Endothelial cell of umbilical vein (primary cell): ENCODE data around the gene VPS13A.

Experiments
- EZH2 ChIP-seq: IDR thresholded peaks from 2 replicates; pipeline ENCODE4 v1.6.1; 2012; ENCODE audit warnings: borderline replicate concordance, low read depth, mild to moderate bottlenecking, moderate library complexity, low read length, inconsistent platforms; ENCODE audit not compliant: severe bottlenecking
- FOS ChIP-seq: IDR thresholded peaks from 2 replicates; pipeline ENCODE4 v1.6.1; 2011; ENCODE audit warnings: mild to moderate bottlenecking, low read length, moderate library complexity, borderline replicate concordance; ENCODE audit not compliant: insufficient read depth
- JUN ChIP-seq: IDR thresholded peaks from 2 replicates; pipeline ENCODE4 v1.6.1; 2011; ENCODE audit warnings: borderline replicate concordance, low read depth; ENCODE audit not compliant: insufficient read length, insufficient read depth
- MYC ChIP-seq: IDR thresholded peaks from one replicate; pipeline ENCODE4 v1.6.1; 2011; ENCODE audit warnings: mild to moderate bottlenecking, low read depth, low read length
- POLR2A ChIP-seq: IDR thresholded peaks from 2 replicates; pipeline ENCODE4 v1.6.1; 2012; ENCODE audit warnings: low read depth, mild to moderate bottlenecking, control low read depth, low read length
- POLR2AphosphoS5 ChIP-seq: IDR thresholded peaks from 2 replicates; pipeline ENCODE4 v1.6.1; 2012; ENCODE audit warnings: low read depth, mild to moderate bottlenecking, control low read depth, low read length, moderate library complexity; ENCODE audit not compliant: insufficient read depth
- TF ChIP-seq, protein P1 (sequence below), 2 donors: IDR thresholded peaks; 1 replicate in 1 of 2; 2 replicates in 1 of 2; pipeline ENCODE4 v1.5.1; 2011; ENCODE audit warnings: low read length in 2 of 2, mild to moderate bottlenecking in 2 of 2, moderate library complexity in 2 of 2, control low read depth in 1 of 2, inconsistent platforms in 1 of 2, low read depth in 1 of 2; ENCODE audit not compliant: insufficient read depth in 1 of 2; ENCODE audit errors: extremely low read depth in 1 of 2
- TF ChIP-seq, protein P2 (sequence below): IDR thresholded peaks from 2 replicates; pipeline ENCODE4 v1.6.1; 2011; ENCODE audit not compliant: insufficient read depth, insufficient read length

DNA sequence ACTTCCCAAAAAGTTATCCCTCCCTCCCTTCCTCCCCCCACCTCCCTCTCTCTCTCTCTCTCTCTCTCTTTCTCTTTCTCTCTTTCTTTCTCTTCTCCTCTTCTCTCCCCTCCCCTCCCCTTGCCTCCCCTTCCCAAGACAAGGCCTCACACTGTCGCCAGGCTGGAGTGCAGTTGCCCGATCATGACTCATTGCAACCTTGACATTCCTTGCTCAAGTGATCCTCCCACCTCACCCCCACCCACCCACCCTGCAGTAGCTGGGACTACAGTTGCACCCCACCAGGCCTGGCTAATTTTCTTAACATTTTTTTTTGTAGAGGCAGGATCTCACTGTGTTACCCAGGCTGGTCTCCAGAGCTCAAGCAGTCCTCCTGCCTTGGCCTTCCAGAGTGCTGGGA, 32.8 kb downstream of the VPS13A start:
- TF ChIP-seq, protein P1, sequence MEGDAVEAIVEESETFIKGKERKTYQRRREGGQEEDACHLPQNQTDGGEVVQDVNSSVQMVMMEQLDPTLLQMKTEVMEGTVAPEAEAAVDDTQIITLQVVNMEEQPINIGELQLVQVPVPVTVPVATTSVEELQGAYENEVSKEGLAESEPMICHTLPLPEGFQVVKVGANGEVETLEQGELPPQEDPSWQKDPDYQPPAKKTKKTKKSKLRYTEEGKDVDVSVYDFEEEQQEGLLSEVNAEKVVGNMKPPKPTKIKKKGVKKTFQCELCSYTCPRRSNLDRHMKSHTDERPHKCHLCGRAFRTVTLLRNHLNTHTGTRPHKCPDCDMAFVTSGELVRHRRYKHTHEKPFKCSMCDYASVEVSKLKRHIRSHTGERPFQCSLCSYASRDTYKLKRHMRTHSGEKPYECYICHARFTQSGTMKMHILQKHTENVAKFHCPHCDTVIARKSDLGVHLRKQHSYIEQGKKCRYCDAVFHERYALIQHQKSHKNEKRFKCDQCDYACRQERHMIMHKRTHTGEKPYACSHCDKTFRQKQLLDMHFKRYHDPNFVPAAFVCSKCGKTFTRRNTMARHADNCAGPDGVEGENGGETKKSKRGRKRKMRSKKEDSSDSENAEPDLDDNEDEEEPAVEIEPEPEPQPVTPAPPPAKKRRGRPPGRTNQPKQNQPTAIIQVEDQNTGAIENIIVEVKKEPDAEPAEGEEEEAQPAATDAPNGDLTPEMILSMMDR (IDR thresholded peaks at IDR 0.05; ENCODE audit: extremely low read depth in 1 of 2, insufficient read depth in 1 of 2, low read depth in 1 of 2, low read length in 2 of 2), result no peak
- TF ChIP-seq POLR2A (no peak), MYC (no peak), FOS (no peak), POLR2AphosphoS5 (no peak), EZH2 (no peak), JUN (no peak)
- TF ChIP-seq, protein P2, sequence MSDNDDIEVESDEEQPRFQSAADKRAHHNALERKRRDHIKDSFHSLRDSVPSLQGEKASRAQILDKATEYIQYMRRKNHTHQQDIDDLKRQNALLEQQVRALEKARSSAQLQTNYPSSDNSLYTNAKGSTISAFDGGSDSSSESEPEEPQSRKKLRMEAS, result no peak
